WTC11 (cell line): ENCODE measurements around the gene ACTR3C. TPM values are rescaled to one million over a fixed set of nuclear protein-coding genes. Genes with fewer than 3 reads are reported as not detected.

ENCODE experiments used
- ATAC-seq: fragments of 200-7000 bp; cut with Tn5 transposase; 2 replicates; pipeline ENCODE4 v1.10.0; 2021; ENCODE audit warnings: mild to moderate bottlenecking, moderate library complexity
- CTCF ChIA-PET: fragments of 300-600 bp; sonication (Branson Sonifier 250); formaldehyde crosslinking; loops from one replicate; lab custom pipeline; 2021; ENCODE audit warnings: antibody characterized with exemption; lab: Charles Lee
- POLR2A ChIA-PET: fragments of 350-600 bp; sonication (Branson Sonifier 250); formaldehyde crosslinking; loops from one replicate; lab custom pipeline; 2021; ENCODE audit warnings: antibody characterized with exemption; lab: Charles Lee
- DNase-seq: peaks from one replicate; pipeline ENCODE4 v3.0.0; 2021; ENCODE audit warnings: low spot score
- H3K27ac Mint-ChIP-seq: 2 replicates; pipeline ENCODE4 v1.8.0; 2021; ENCODE audit warnings: mixed read lengths
- H3K27me3 Mint-ChIP-seq: 2 replicates; pipeline ENCODE4 v1.8.0; 2021; ENCODE audit warnings: low read depth, mild to moderate bottlenecking, moderate library complexity, mixed read lengths
- H3K36me3 Mint-ChIP-seq: 2 replicates; pipeline ENCODE4 v1.8.0; 2021; ENCODE audit warnings: mixed read lengths
- H3K4me1 Mint-ChIP-seq: 2 replicates; pipeline ENCODE4 v1.8.0; 2022; ENCODE audit warnings: mixed read lengths
- H3K4me3 Mint-ChIP-seq: 2 replicates; pipeline ENCODE4 v1.8.0; 2021; ENCODE audit warnings: mild to moderate bottlenecking, moderate library complexity, mixed read lengths
- H3K9me3 Mint-ChIP-seq: 2 replicates; pipeline ENCODE4 v1.8.0; 2021; ENCODE audit warnings: mixed read lengths
- CREB1 ChIP-seq: sonication (generic); formaldehyde crosslinking; IDR thresholded peaks from 2 replicates; pipeline ENCODE4 v1.8.0; 2023; ENCODE audit warnings: mild to moderate bottlenecking, missing genetic modification reagents
- E2F1 ChIP-seq: sonication (generic); formaldehyde crosslinking; IDR thresholded peaks from 2 replicates; pipeline ENCODE4 v1.8.0; 2022; ENCODE audit warnings: mild to moderate bottlenecking, missing genetic modification reagents
- ELF4 ChIP-seq: sonication (generic); formaldehyde crosslinking; IDR thresholded peaks from 2 replicates; pipeline ENCODE4 v1.8.1; 2022; ENCODE audit warnings: low read depth, mild to moderate bottlenecking, moderate library complexity, missing genetic modification reagents
- EMX1 ChIP-seq: fragments of 250-450 bp; sonication (Bioruptor Pico); IDR thresholded peaks from 2 replicates; pipeline ENCODE4 v1.8.0; 2021; ENCODE audit warnings: mild to moderate bottlenecking
- ETV6 ChIP-seq: sonication (generic); formaldehyde crosslinking; IDR thresholded peaks from 2 replicates; pipeline ENCODE4 v1.8.1; 2022; ENCODE audit warnings: mild to moderate bottlenecking, missing genetic modification reagents
- GRHL2 ChIP-seq: fragments of 250-450 bp; sonication (Bioruptor Pico); IDR thresholded peaks from 2 replicates; pipeline ENCODE4 v1.8.0; 2022; ENCODE audit warnings: mild to moderate bottlenecking, moderate library complexity; ENCODE audit not compliant: insufficient replicate concordance, severe bottlenecking
- GTF2I ChIP-seq: fragments of 250-450 bp; sonication (Bioruptor Pico); conservative IDR thresholded peaks from 2 replicates; pipeline ENCODE4 v1.4.0; 2021; ENCODE audit warnings: mild to moderate bottlenecking
- HMGXB4 ChIP-seq: sonication (generic); formaldehyde crosslinking; IDR thresholded peaks from 2 replicates; pipeline ENCODE4 v1.8.1; 2023; ENCODE audit warnings: mild to moderate bottlenecking, moderate library complexity, missing genetic modification reagents
- KAT7 ChIP-seq: sonication (generic); formaldehyde crosslinking; IDR thresholded peaks from 2 replicates; pipeline ENCODE4 v1.8.1; 2023; ENCODE audit warnings: missing genetic modification reagents, mild to moderate bottlenecking, borderline replicate concordance
- MYBL2 ChIP-seq: sonication (generic); formaldehyde crosslinking; IDR thresholded peaks from 2 replicates; pipeline ENCODE4 v1.8.1; 2023; ENCODE audit warnings: mild to moderate bottlenecking, moderate library complexity, missing genetic modification reagents
- NR1H2 ChIP-seq: sonication (generic); formaldehyde crosslinking; IDR thresholded peaks from 2 replicates; pipeline ENCODE4 v1.9.0; 2021; ENCODE audit warnings: mild to moderate bottlenecking, moderate library complexity, missing genetic modification reagents
- NR2C2 ChIP-seq: sonication (generic); formaldehyde crosslinking; IDR thresholded peaks from 2 replicates; pipeline ENCODE4 v1.8.0; 2022; ENCODE audit warnings: mild to moderate bottlenecking, missing genetic modification reagents
- PRRX2 ChIP-seq: fragments of 250-450 bp; sonication (Bioruptor Pico); IDR thresholded peaks from 2 replicates; pipeline ENCODE4 v1.8.0; 2021; ENCODE audit warnings: mild to moderate bottlenecking
- RORB ChIP-seq: fragments of 250-450 bp; sonication (Bioruptor Pico); IDR thresholded peaks from 2 replicates; pipeline ENCODE4 v1.9.0; 2021; ENCODE audit warnings: mild to moderate bottlenecking
- STAT6 ChIP-seq: sonication (generic); formaldehyde crosslinking; conservative IDR thresholded peaks from 2 replicates; pipeline ENCODE4 v1.8.1; 2023; ENCODE audit warnings: mild to moderate bottlenecking, low read depth, missing genetic modification reagents, moderate library complexity
- TEAD1 ChIP-seq: sonication (generic); formaldehyde crosslinking; IDR thresholded peaks from 2 replicates; pipeline ENCODE4 v1.8.0; 2022; ENCODE audit warnings: mild to moderate bottlenecking, missing genetic modification reagents
- USF2 ChIP-seq: sonication (generic); formaldehyde crosslinking; IDR thresholded peaks from 2 replicates; pipeline ENCODE4 v1.8.1; 2023; ENCODE audit warnings: mild to moderate bottlenecking, missing genetic modification reagents, moderate library complexity
- ZBTB21 ChIP-seq: sonication (generic); formaldehyde crosslinking; IDR thresholded peaks from 2 replicates; pipeline ENCODE4 v1.8.1; 2023; ENCODE audit warnings: mild to moderate bottlenecking, missing genetic modification reagents, borderline replicate concordance
- ZMAT4 ChIP-seq: fragments of 250-450 bp; sonication (Bioruptor Pico); IDR thresholded peaks from 2 replicates; pipeline ENCODE4 v1.9.0; 2021; ENCODE audit warnings: mild to moderate bottlenecking
- ZNF317 ChIP-seq: sonication (generic); formaldehyde crosslinking; IDR thresholded peaks from 2 replicates; pipeline ENCODE4 v1.8.1; 2023; ENCODE audit warnings: low read depth, mild to moderate bottlenecking, moderate library complexity, missing genetic modification reagents, borderline replicate concordance
- ZNF396 ChIP-seq: fragments of 250-450 bp; sonication (Bioruptor Pico); IDR thresholded peaks from 2 replicates; pipeline ENCODE4 v1.8.0; 2021; ENCODE audit warnings: mild to moderate bottlenecking, moderate library complexity, borderline replicate concordance
- ZNF425 ChIP-seq: fragments of 250-450 bp; sonication (Bioruptor Pico); conservative IDR thresholded peaks from 2 replicates; pipeline ENCODE4 v1.9.0; 2021; ENCODE audit warnings: mild to moderate bottlenecking
- total RNA-seq: library from RNA; stranded (reverse); gene quantifications from 3 replicates; pipeline ENCODE4 v1.2.3, GENCODE V29; 2021

ACTR3C gene
- total RNA-seq, 1 experiment from 2014 or later: 1.4 TPM

GRCh38 chr7:150365673-150366398 lies 42.5 kb upstream of the ACTR3C start:
- ChIA-PET CTCF (interaction anchor here (0.6 to 1.7 kb wide), 5 partner anchors 10 to 196 kb away, joined by 3 to 5 read pairs (median 3); no protein-coding TSS in a partner anchor), POLR2A (interaction anchor here (0.7 to 1.6 kb wide), 3 partner anchors 18 to 36 kb away, joined by 3 to 8 read pairs (median 3); no protein-coding TSS in a partner anchor)
- no peaks in the 10 kb centered on the region for H3K9me3 Mint-ChIP-seq
- DNase-seq (peak; percentile 5), ATAC-seq (no peak)
- H3K4me1 Mint-ChIP-seq: peaks cover 65% of the 10 kb centered on the region
- TF ChIP-seq NR2C2 (CRISPR knock-in tag) (no peak), KAT7 (no peak), TEAD1 (CRISPR knock-in tag) (no peak), ZNF317 (CRISPR knock-in tag) (no peak), ZNF425 (CRISPR knock-in tag) (no peak), ZBTB21 (CRISPR knock-in tag) (no peak)
- peak overlapping the region; percentile 93 for H3K27ac Mint-ChIP-seq
- H3K27me3 Mint-ChIP-seq: no peaks in the 10 kb centered on the region; the same call in 1 of the 2 replicates
- H3K4me3 Mint-ChIP-seq: no peak overlapping the region
- H3K36me3 Mint-ChIP-seq: peaks cover 4% of the 10 kb centered on the region

GRCh38 chr7:150365194-150365593 lies 41.8 kb upstream of the ACTR3C start:
- POLR2A ChIA-PET: no interaction called here
- H3K4me3 Mint-ChIP-seq: no peak overlapping the region
- TF ChIP-seq E2F1: no peak
- TF ChIP-seq ZNF396 (CRISPR knock-in tag): no peak
- no peak for TF ChIP-seq ZNF425 (CRISPR knock-in tag)
- no peak for TF ChIP-seq HMGXB4 (CRISPR knock-in tag)
- no peak for TF ChIP-seq RORB (CRISPR knock-in tag)
- TF ChIP-seq ELF4 (CRISPR knock-in tag): no peak
- TF ChIP-seq STAT6 (CRISPR knock-in tag): no peak
- no peak for TF ChIP-seq ETV6 (CRISPR knock-in tag)
- no peak for TF ChIP-seq EMX1
- no peak for TF ChIP-seq TEAD1 (CRISPR knock-in tag)
- TF ChIP-seq PRRX2 (CRISPR knock-in tag): no peak
- no peak for TF ChIP-seq CREB1 (CRISPR knock-in tag)
- TF ChIP-seq GTF2I (CRISPR knock-in tag): no peak
- no peak for TF ChIP-seq ZMAT4 (CRISPR knock-in tag)
- TF ChIP-seq NR1H2 (CRISPR knock-in tag): no peak
- no peak for TF ChIP-seq USF2 (CRISPR knock-in tag)
- no peak for TF ChIP-seq GRHL2 (CRISPR knock-in tag)
- no peak for TF ChIP-seq MYBL2 (CRISPR knock-in tag)
- no peak for TF ChIP-seq ZBTB21 (CRISPR knock-in tag)

More at GRCh38 chr7:150365194-150365593, 41.8 kb upstream of the ACTR3C start:
- Mint-ChIP-seq H3K27ac (no peak overlapping the region), H3K9me3 (no peaks in the 10 kb centered on the region; the same call in 1 of the 2 replicates), H3K36me3 (no peaks in the 10 kb centered on the region), H3K27me3 (no peaks in the 10 kb centered on the region; the same call in 1 of the 2 replicates), H3K4me1 (peaks cover 59% of the 10 kb centered on the region)
- CTCF ChIA-PET: interaction anchor here (0.6 to 1.2 kb wide), 3 partner anchors 9 to 84 kb away, joined by 3 read pairs; no protein-coding TSS in a partner anchor
- DNase-seq (no peak), ATAC-seq (no peak)
